Right lobe of liver (tissue), 4 donors: ENCODE measurements around the gene NCF4.

Source experiments
- CTCF ChIP-seq, 4 donors: fragments of 200-600 bp in 3 of 4; fragments of 450-650 bp in 1 of 4; IDR thresholded peaks; one replicate each; pipeline versions ENCODE4 v1.5.1 to v1.8.0; 2016 to 2022; ENCODE audit warnings: antibody characterized with exemption in 4 of 4, mild to moderate bottlenecking in 2 of 4
- POLR2A ChIP-seq: fragments of 450-650 bp; IDR thresholded peaks from one replicate; pipeline ENCODE4 v1.6.1; 2017; ENCODE audit warnings: antibody characterized with exemption, mild to moderate bottlenecking
- donor health status: DM: no; HTN: no; CAD: no.
- donor health status: DM: no; HTN: no; CAD: no.
- donor health status: DM: no; HTN: yes; CAD: no.

DNA sequence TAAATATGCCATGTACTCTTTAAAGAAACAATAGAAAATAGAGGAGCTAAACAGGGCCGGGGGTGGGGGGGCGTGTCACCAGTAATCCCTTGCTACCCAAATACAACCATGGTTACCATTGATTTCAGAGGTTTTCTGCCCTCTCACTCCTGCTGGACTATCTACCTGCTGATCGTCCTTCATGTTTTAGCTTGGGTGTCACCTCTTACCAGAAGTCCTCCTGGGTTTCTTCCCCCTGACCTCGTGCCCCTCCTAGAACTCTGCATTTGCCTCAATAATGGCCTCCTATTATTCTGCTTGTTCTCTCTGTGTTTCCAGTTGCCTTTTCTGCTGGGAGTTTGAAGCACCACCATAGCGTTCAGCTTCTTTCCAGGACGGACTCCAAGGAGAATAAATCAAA, 34.5 kb upstream of the NCF4 start:
- TF ChIP-seq CTCF (IDR thresholded peaks at IDR 0.05): no peak
- no peak for TF ChIP-seq POLR2A
